Measurements from ENCODE around the gene AOX1.

Gene AOX1

GRCh38 chr2:200699310-200699709 lies 113.5 kb downstream of the AOX1 start:
- TF ChIP-seq, protein P1, sequence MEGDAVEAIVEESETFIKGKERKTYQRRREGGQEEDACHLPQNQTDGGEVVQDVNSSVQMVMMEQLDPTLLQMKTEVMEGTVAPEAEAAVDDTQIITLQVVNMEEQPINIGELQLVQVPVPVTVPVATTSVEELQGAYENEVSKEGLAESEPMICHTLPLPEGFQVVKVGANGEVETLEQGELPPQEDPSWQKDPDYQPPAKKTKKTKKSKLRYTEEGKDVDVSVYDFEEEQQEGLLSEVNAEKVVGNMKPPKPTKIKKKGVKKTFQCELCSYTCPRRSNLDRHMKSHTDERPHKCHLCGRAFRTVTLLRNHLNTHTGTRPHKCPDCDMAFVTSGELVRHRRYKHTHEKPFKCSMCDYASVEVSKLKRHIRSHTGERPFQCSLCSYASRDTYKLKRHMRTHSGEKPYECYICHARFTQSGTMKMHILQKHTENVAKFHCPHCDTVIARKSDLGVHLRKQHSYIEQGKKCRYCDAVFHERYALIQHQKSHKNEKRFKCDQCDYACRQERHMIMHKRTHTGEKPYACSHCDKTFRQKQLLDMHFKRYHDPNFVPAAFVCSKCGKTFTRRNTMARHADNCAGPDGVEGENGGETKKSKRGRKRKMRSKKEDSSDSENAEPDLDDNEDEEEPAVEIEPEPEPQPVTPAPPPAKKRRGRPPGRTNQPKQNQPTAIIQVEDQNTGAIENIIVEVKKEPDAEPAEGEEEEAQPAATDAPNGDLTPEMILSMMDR (IDR thresholded peaks at IDR 0.05; ENCODE audit: control extremely low read depth, extremely low read depth, low read depth, missing control alignments), result no peak
- ChIA-PET CTCF (interaction anchor here (1.0 to 2.1 kb wide), 2 partner anchors 14 to 215 kb away, joined by 3 to 11 read pairs; no protein-coding TSS in a partner anchor), POLR2A (no interaction called here)
- DNase-seq (ENCODE audit: extremely low spot score), result no peak

- ChIA-PET CTCF (interaction anchor here (1.0 to 2.1 kb wide), 2 partner anchors 12 to 216 kb away, joined by 3 to 11 read pairs; no protein-coding TSS in a partner anchor), POLR2A (no interaction called here)
- DNase-seq (ENCODE audit: extremely low spot score), result no peak
- TF ChIP-seq, protein P1 (IDR thresholded peaks at IDR 0.05; ENCODE audit: control extremely low read depth, extremely low read depth, low read depth, missing control alignments), result no peak
Observed at GRCh38 chr2:200700856-200701255, 115.0 kb downstream of the AOX1 start.

DNA sequence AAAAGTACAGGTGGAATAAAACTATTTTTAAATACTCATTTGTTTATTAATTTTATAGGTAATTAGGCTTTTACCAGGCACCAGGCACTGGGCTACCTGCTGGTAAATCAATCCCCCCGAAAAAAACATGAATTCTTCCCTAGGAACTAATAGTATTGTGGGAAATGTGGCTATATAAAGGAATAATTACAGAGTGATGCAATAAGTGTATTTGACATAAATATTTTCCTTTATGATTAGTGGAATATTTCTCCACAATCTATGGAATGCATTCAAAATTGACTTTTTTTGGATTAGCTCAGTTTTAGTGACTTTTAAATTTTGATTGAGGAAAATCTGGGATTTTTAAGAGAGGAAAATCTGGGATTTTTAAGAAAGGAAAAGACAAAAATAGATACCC lies 116.2 kb downstream of the AOX1 start:
- TF ChIP-seq, protein P1 (IDR thresholded peaks at IDR 0.05; ENCODE audit: control extremely low read depth, extremely low read depth, low read depth, missing control alignments), result no peak
- ChIA-PET POLR2A (no interaction called here), CTCF (interaction anchor here (0.9 to 1.0 kb wide), 2 partner anchors 10 to 219 kb away, joined by 3 to 7 read pairs; no protein-coding TSS in a partner anchor)
- no peak for DNase-seq (ENCODE audit: extremely low spot score)

GRCh38 chr2:200702646-200703118 lies 116.9 kb downstream of the AOX1 start:
- ChIA-PET POLR2A (no interaction called here), CTCF (interaction anchor here (0.8 to 5.7 kb wide), 15 partner anchors 8 to 998 kb away, joined by 3 to 63 read pairs (median 3); partner anchors contain the start of gene KCTD18)
- TF ChIP-seq, protein P1 (IDR thresholded peaks at IDR 0.05; ENCODE audit: control extremely low read depth, extremely low read depth, low read depth, missing control alignments), result no peak
- DNase-seq (ENCODE audit: extremely low spot score), result no peak

DNA sequence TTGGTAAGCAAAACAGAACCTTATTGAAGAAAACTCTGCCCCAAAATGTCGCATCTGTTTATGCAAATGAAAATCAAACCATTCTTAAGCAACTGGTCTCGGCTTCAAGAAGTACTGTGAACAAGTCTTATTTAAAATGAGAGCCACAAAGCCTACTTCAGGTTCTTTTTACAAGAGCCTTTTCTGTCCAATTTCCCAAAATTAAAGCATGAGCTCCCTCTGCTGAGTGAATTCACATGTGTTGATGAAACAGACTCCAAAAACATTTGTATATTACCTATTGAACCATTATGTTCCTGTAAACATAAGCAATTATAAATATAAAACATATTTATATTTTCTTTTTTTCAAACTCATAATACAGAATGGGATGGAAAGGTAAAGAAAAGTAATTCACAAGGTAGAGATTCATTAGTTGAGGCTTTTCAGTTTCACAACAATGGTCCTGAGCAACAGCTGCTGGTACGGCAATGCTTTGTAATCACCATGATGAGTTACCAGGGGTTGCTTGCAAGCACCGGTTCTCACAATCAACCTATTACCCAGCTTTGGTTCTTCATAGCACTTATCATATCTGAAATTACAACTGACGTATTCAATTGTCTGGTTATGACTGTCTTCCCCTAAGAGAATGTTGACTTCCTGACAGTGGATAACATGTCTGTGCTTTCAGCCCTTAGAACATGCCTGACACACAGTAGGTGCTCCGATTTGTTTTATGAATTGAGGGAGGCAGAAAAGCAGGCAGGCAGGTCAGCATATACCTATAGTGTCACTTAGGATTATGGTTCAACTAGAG lies 117.5 kb downstream of the AOX1 start:
- POLR2A ChIA-PET, result no interaction called here
- CTCF ChIA-PET, result interaction anchor here (0.7 to 5.7 kb wide), 18 partner anchors 9 to 999 kb away, joined by 3 to 63 read pairs (median 3); partner anchors contain the start of genes CASP10 and KCTD18
- TF ChIP-seq, protein P1 (IDR thresholded peaks at IDR 0.05; ENCODE audit: control extremely low read depth, extremely low read depth, low read depth, missing control alignments), result peak; percentile 52
- DNase-seq (ENCODE audit: extremely low spot score), result peak; percentile 17

- TF ChIP-seq, protein P1 (IDR thresholded peaks at IDR 0.05; ENCODE audit: control extremely low read depth, extremely low read depth, low read depth, missing control alignments), result no peak
- ChIA-PET CTCF (interaction anchor here (0.7 to 5.7 kb wide), 14 partner anchors 7 to 999 kb away, joined by 3 to 63 read pairs (median 4); partner anchors contain the start of genes CASP10 and KCTD18), POLR2A (no interaction called here)
- no peak for DNase-seq (ENCODE audit: extremely low spot score)
Observed at GRCh38 chr2:200703926-200704637, 118.3 kb downstream of the AOX1 start.
